HL-60 (cell line): Measurements from ENCODE around the gene DDX24.

Experiments used
- TF ChIP-seq, protein P1 (sequence below): IDR thresholded peaks from one replicate; pipeline ENCODE4 v1.5.1; 2011; ENCODE audit warnings: low read length, control low read depth, inconsistent platforms; ENCODE audit not compliant: insufficient read depth
- TF ChIP-seq, protein P2 (sequence below): IDR thresholded peaks from 2 replicates; pipeline ENCODE4 v1.6.1; 2012; ENCODE audit warnings: low read depth; ENCODE audit not compliant: insufficient replicate concordance

DNA sequence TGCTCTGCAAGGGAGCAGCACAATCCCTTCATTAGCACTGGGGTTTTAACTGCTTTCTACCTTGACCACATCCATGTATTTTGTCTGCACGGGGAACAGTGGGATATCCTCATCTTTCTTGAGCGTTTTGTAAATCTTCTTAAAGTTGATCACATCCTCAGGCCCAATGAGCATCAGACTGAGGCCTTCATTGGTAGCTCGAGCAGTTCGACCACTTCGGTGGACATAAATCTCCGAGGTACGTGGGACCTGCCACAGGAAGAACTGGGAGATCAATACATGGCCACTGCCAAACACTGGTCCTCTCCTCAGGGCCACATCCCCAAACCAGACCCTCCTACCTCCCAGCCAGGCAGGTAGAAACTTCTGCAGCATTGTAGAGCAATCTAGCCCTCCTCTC is 26.1 kb downstream of the DDX24 start:
- TF ChIP-seq, protein P1, sequence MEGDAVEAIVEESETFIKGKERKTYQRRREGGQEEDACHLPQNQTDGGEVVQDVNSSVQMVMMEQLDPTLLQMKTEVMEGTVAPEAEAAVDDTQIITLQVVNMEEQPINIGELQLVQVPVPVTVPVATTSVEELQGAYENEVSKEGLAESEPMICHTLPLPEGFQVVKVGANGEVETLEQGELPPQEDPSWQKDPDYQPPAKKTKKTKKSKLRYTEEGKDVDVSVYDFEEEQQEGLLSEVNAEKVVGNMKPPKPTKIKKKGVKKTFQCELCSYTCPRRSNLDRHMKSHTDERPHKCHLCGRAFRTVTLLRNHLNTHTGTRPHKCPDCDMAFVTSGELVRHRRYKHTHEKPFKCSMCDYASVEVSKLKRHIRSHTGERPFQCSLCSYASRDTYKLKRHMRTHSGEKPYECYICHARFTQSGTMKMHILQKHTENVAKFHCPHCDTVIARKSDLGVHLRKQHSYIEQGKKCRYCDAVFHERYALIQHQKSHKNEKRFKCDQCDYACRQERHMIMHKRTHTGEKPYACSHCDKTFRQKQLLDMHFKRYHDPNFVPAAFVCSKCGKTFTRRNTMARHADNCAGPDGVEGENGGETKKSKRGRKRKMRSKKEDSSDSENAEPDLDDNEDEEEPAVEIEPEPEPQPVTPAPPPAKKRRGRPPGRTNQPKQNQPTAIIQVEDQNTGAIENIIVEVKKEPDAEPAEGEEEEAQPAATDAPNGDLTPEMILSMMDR, result no peak
- TF ChIP-seq, protein P2, sequence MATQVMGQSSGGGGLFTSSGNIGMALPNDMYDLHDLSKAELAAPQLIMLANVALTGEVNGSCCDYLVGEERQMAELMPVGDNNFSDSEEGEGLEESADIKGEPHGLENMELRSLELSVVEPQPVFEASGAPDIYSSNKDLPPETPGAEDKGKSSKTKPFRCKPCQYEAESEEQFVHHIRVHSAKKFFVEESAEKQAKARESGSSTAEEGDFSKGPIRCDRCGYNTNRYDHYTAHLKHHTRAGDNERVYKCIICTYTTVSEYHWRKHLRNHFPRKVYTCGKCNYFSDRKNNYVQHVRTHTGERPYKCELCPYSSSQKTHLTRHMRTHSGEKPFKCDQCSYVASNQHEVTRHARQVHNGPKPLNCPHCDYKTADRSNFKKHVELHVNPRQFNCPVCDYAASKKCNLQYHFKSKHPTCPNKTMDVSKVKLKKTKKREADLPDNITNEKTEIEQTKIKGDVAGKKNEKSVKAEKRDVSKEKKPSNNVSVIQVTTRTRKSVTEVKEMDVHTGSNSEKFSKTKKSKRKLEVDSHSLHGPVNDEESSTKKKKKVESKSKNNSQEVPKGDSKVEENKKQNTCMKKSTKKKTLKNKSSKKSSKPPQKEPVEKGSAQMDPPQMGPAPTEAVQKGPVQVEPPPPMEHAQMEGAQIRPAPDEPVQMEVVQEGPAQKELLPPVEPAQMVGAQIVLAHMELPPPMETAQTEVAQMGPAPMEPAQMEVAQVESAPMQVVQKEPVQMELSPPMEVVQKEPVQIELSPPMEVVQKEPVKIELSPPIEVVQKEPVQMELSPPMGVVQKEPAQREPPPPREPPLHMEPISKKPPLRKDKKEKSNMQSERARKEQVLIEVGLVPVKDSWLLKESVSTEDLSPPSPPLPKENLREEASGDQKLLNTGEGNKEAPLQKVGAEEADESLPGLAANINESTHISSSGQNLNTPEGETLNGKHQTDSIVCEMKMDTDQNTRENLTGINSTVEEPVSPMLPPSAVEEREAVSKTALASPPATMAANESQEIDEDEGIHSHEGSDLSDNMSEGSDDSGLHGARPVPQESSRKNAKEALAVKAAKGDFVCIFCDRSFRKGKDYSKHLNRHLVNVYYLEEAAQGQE, result no peak
